GM19463 (cell line): ENCODE measurements around the gene ADARB2.

Source experiments
- ATAC-seq: cut with Tn5 transposase; IDR thresholded peaks from one replicate; pipeline ENCODE4 v1.9.1; 2021; ENCODE audit warnings: mild to moderate bottlenecking, moderate library complexity; ENCODE audit not compliant: unreplicated experiment

Gene ADARB2

DNA sequence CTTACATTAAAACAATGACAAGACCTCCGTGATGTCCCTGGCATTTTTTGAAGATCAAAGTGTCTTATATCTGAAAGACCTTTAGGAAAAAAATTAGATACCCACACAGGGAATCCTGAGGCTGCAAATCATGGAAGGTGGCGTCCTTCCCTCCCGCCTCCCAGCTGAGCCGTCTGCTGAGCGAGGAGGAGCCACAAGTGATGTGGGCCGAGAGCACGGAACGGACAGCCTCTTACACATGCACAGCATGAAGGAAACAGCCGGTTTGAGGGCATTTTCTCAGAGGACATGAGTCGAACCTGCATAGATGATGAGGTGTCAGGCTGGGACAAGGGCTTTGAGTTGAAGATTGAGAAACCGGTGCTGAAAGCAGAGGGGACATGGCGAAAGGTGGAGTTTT lies 163.3 kb downstream of the ADARB2 start:
- no peak for ATAC-seq

DNA sequence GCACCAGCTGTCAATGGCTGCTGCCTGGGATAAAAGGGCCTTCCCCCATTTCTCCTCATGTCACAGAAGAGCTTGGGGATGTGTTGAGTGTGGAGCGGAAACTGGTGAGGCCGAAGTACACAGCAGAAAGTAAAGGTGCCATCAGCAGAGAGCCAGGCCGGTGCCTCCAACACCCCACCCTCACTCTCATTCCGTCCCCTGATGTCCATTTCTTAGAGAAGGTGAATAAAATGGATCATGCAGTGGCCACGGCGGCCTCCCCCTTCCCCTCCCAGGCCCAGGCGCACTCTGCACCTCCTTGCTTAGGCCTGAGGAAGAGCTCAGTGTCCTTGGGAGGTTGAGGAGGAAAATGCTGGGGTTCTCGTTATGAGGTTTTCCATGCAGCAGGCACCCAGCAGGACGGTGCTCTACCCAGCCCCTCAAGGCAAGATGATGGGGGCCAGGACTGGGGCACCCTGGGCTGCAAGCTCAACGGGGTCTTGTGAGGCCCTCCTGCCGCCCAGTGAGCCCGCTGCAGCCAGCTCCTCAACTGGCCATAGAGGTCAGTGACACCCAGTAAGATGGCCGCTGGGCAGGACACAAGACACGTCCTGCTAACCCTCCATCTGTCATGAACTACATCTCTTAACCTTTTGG lies 163.9 kb downstream of the ADARB2 start:
- no peak for ATAC-seq

- ATAC-seq: no peak
These were observed 164.6 kb downstream of the ADARB2 start for GRCh38 chr10:1572519-1573333.

GRCh38 chr10:1571587-1572237 lies 165.6 kb downstream of the ADARB2 start:
- no peak for ATAC-seq

DNA sequence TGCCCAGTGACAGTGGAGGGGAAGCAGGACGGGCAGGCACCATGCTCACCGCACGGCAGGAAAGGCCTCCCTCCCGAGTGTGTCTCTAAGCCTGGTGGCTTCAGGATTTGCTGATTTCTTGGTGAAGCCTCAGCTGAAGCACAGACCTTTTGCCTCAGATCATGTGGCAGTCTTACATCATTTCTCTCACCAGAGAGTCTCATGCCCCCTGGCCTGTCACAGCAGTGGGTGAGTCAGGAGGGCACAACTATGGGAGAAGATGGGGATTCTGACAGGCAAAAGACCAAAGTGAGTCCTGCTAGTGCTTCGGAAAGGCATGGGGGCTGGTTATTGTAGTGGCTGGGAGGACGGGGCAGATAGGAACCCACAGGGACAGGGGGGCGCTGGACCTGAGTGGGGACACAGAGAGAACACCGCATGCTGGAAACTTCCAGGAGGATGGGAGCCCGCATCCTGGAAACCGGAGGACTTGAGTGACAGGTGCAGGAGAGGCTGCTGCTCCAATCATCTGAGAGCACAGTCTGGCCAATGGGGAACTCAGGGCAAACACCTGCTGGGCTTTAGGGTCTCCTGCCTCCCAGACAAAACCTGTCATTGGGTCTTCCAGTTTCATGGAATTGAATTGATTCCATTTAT lies 166.8 kb downstream of the ADARB2 start:
- ATAC-seq: no peak

DNA sequence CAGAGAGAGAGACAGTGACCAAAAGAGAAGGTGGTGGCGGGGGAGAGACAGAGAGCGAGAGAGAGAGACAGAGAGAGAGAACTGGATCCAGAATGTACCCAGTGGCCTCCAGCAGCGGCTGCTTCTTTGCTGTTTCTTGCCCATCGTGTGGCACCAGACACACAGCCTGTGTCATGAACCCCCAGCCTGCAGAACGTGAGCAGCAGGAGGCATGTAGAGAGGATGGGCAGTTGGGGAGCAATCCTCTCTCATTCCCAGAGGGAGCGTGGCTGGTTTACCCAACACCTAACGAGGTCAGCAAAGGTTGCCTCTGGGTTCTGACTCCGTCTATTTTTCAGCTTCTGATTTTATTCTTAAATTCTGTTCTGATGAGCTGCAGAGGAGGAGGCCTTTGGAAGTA lies 168.1 kb downstream of the ADARB2 start:
- no peak for ATAC-seq

- ATAC-seq: no peak
These were observed 169.4 kb downstream of the ADARB2 start for GRCh38 chr10:1567742-1568495.

DNA sequence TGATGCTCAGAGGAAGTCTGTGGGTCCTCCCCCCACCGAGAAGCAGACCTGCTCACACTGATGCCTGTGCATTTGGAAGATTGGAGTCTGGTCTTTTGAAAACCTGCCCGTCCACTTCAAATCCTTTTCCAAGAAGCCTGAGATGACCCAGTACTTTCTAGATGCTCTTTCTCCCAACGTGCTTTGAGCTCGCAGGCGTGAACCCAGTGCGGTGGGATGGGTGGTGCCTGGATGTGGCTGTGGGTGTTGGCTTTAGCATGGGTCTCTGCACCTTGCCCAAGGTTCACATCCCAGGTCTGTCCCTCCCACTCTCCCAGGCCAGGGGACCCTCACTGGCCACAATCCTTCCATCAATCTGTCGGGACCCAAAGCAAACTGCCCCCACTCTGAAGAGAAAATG lies 170.2 kb downstream of the ADARB2 start:
- ATAC-seq: no peak

DNA sequence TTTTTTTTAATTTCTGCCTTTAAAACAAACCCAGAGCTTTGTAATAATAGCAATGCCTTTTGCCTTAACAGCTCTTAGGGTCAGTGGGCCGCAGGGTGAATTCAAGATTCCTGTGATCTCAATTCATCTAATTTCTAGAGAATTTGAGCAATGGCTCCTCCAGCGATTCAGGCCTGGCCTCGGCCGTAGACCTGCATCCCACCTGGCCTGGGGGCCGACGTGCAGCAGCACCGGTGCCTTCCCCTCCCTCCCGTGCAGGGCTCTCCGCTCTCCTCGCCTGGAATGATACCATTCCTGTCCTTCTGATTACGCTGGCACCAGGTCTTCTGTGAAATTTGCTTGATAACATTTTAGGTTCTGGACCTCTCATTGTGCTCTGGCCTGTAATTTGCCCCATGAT lies 172.5 kb downstream of the ADARB2 start:
- ATAC-seq: no peak

GRCh38 chr10:1563028-1563427 lies 174.3 kb downstream of the ADARB2 start:
- no peak for ATAC-seq

GRCh38 chr10:1561731-1562337 lies 175.5 kb downstream of the ADARB2 start:
- no peak for ATAC-seq

GRCh38 chr10:1560535-1561192 lies 176.7 kb downstream of the ADARB2 start:
- ATAC-seq: no peak

DNA sequence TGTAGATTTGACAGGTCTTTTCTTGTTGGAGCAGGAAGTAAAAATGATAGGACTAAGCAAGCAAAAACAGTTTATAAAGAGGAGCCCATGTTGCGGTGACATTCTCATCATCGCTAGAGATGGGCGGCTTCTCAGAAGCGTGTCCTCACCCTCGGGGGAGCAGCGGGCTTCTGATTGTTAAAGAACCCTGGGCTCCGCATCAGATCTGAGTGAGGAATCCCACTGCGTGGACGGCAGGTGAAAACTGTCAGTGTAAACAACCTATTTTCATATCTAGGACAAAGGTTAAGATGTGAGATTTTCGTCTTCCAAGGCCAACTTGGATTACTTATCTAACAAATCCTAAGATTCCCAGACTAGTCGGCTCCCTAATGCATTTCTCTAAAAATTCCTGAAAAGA lies 177.6 kb downstream of the ADARB2 start:
- ATAC-seq: no peak

DNA sequence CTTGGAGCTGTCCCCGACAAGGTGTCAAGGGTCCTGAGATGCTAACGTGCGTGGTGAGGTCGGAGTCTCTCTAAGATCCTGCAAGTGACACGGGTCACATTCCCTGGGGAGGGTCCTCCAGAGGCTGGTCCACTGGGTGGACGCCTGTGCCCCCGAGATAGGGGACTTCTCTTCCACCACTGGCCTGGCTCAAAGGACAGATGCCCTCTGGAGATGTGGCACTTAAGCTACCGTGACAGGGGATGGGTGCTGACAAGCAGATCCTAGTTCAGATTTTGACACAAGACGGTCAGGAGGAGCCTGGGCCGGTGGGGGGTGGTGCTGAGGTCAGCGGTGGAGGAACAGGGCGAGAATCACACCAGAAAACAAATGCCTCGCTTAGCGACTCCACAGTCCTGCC lies 178.0 kb downstream of the ADARB2 start:
- no peak for ATAC-seq

- ATAC-seq: no peak
These were observed 178.4 kb downstream of the ADARB2 start for GRCh38 chr10:1558906-1559305.

DNA sequence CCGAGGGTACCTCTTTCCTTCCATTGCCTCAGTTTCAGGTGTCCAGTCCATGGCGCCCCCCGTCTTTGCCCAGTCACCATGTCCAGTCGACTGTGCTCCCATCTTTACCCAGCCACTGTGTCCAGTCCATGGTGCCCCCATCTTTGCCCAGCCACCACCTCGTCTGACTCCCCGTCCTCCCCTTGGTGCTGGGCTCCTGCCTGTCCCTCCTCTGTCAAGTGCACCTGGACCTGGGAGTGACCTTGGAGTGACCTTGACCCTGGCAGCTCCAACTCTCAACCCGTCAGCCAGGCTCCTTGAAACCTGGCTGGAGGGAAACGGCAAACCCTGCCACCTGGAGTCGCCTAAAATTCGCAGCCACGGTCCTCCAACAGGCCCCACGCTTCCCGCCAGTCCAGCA lies 180.2 kb downstream of the ADARB2 start:
- ATAC-seq: no peak

- no peak for ATAC-seq
These were observed 180.8 kb downstream of the ADARB2 start for GRCh38 chr10:1556496-1556895.

- ATAC-seq: no peak
These were observed 183.4 kb downstream of the ADARB2 start for GRCh38 chr10:1553951-1554350.

GRCh38 chr10:1552881-1553670 lies 184.2 kb downstream of the ADARB2 start:
- no peak for ATAC-seq
